ENCODE results near the gene RNASEH1. TPM values are rescaled to one million over a fixed set of nuclear protein-coding genes. Genes with fewer than 3 reads are reported as not detected.

Gene RNASEH1
- total and polyA plus RNA-seq, 2 of the 13 experiments (the other 11 are each of a cell fraction or from before 2014, with no cell fraction given) = 14.5 to 57.4 TPM

DNA sequence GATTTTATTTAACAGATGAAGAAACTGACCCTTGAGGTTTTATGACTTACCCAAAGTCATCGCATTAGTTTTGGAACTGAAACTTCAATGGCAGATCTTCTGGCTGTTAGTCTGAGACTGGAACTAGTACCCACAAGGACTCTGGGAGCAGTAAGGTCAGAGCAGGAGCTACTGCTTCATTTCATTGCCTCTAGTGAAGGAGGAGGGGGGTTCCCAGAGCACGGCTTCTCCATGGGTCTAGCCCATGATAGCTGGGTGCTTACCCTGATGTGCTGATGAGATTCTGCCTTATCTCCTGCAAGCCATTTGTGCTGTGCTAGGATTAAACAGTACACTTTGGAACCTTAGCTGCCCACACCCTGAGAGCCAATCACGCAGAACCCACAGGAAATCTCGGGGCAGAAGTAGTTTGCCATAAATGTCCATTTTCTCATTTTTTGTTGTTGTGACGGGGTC lies 5.4 kb upstream of the RNASEH1 start:
- no peak overlapping the region for H2AFZ ChIP-seq (ENCODE audit: low read length)
- no peak overlapping the region for H3K9ac ChIP-seq (ENCODE audit: insufficient read depth, low read depth, low read length)
- TF ChIP-seq HMG20B (CRISPR knock-in tag; conservative IDR thresholded peaks at IDR 0.05) (no peak), KDM1A (CRISPR knock-in tag; IDR thresholded peaks at IDR 0.05) (no peak)
- TF ChIP-seq, protein P1, sequence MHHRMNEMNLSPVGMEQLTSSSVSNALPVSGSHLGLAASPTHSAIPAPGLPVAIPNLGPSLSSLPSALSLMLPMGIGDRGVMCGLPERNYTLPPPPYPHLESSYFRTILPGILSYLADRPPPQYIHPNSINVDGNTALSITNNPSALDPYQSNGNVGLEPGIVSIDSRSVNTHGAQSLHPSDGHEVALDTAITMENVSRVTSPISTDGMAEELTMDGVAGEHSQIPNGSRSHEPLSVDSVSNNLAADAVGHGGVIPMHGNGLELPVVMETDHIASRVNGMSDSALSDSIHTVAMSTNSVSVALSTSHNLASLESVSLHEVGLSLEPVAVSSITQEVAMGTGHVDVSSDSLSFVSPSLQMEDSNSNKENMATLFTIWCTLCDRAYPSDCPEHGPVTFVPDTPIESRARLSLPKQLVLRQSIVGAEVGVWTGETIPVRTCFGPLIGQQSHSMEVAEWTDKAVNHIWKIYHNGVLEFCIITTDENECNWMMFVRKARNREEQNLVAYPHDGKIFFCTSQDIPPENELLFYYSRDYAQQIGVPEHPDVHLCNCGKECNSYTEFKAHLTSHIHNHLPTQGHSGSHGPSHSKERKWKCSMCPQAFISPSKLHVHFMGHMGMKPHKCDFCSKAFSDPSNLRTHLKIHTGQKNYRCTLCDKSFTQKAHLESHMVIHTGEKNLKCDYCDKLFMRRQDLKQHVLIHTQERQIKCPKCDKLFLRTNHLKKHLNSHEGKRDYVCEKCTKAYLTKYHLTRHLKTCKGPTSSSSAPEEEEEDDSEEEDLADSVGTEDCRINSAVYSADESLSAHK (CRISPR knock-in tag; IDR thresholded peaks at IDR 0.05; ENCODE audit: borderline replicate concordance) = no peak
- peaks cover 5% of the 10 kb centered on the region for H3K79me2 ChIP-seq (ENCODE audit: insufficient read depth, low read length)
- no TSS peak for BruUV-seq (replicated peaks)
- ChIA-PET POLR2A (interaction anchor here (0.8 to 1.0 kb wide), 2 partner anchors 12 to 27 kb away, joined by 3 read pairs; no protein-coding TSS in a partner anchor), CTCF (ENCODE audit: low intra/inter-chr PET ratio, low total read pairs) (no interaction called here)
- H3K4me1 ChIP-seq (ENCODE audit: insufficient read depth, low read length) = peaks cover 15% of the 10 kb centered on the region
- H3K36me3 ChIP-seq (replicated peaks in 1 of 2; ENCODE audit: control insufficient read depth in 1 of 2, insufficient read depth in 2 of 2, low read length in 2 of 2) = no peaks in the 10 kb centered on the region; a peak in 1 of 5 replicates
- ATAC-seq = no peak
- in situ Hi-C loops (cut with HindIII; ENCODE audit: extremely low pct_ligation_motif_present, low pct_unique_long_range_greater_than_20kb) = no loop called here
- no peaks in the 10 kb centered on the region for H3K27me3 ChIP-seq (ENCODE audit: control insufficient read depth in 1 of 2, insufficient read depth in 2 of 2, low read length in 2 of 2)
- WGBS (ENCODE audit: low lambda C conversion rate) = 94% methylated on average over 5 of the region's 5 CpGs
- H3K9me3 ChIP-seq (ENCODE audit: low read length) = no peaks in the 10 kb centered on the region
- intact Hi-C loops (cut with micrococcal nuclease; ENCODE audit: unreplicated experiment) = no loop called here
- no peak for DNase-seq (ENCODE audit: low spot score)
- H4K20me1 ChIP-seq (ENCODE audit: insufficient read depth, low read length) = no peaks in the 10 kb centered on the region
- no peak overlapping the region for H3K4me2 ChIP-seq (ENCODE audit: low read depth, low read length)
- H3K4me3 ChIP-seq (replicated peaks in 1 of 3; ENCODE audit: insufficient read depth in 1 of 3, low read depth in 2 of 3, low read length in 3 of 3) = no peak overlapping the region
- FAIRE-seq = no peak
- no peak overlapping the region for H3K27ac ChIP-seq (ENCODE audit: extremely low read length, insufficient read depth, low read length)

DNA sequence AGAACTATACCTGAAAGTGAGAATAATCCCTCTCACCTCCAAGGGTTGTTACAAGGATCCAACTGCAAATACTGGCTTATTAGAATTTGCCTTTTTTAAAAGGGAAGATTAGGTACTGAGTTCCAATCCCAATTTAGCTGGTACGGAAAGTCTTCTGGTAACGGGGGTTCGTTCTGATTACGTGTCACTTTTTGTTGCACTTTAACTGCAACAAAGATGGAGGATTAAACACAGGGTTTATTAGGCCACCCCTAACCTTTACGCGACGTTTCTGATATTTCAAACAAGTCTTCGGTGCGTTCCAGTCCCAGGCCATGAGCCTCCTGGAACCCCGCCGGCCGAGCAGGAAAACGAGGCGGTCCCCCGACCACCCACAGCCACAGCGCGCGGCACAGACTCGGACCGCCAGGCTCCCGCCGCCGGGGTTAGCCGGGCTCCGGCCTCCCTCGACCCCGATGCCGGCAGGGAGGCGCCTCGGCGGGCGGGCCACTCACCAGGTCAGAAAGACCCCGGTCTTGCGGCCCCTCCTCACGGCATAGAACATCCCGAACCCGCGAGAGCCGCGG lies 411 bp downstream of the RNASEH1 start:
- POLR2A ChIA-PET = interaction anchor here (0.7 to 3.9 kb wide), 35 partner anchors 8 to 180 kb away, joined by 3 to 71 read pairs (median 6); partner anchors contain the start of genes ADI1, EIPR1, RPS7 and TRAPPC12
- Histone ChIP-seq H4K20me1 (ENCODE audit: insufficient read depth, low read length) (no peaks in the 10 kb centered on the region), H3K4me3 (replicated peaks in 1 of 3; ENCODE audit: insufficient read depth in 1 of 3, low read depth in 2 of 3, low read length in 3 of 3) (peak overlapping the region; percentile 85 to 92 (median 89)), H3K4me1 (ENCODE audit: insufficient read depth, low read length) (peaks cover 25% of the 10 kb centered on the region), H3K27me3 (ENCODE audit: control insufficient read depth in 1 of 2, insufficient read depth in 2 of 2, low read length in 2 of 2) (no peaks in the 10 kb centered on the region; a peak in 1 of 5 replicates), H3K79me2 (ENCODE audit: insufficient read depth, low read length) (peaks cover 37% of the 10 kb centered on the region), H3K36me3 (replicated peaks in 1 of 2; ENCODE audit: control insufficient read depth in 1 of 2, insufficient read depth in 2 of 2, low read length in 2 of 2) (peaks cover 13 to 36% of the 10 kb centered on the region in 2 experiments), H3K9ac (ENCODE audit: insufficient read depth, low read depth, low read length) (peak overlapping the region; percentile 98), H3K4me2 (ENCODE audit: low read depth, low read length) (peak overlapping the region; percentile 79), H3K9me3 (ENCODE audit: low read length) (no peaks in the 10 kb centered on the region), H2AFZ (ENCODE audit: low read length) (no peak overlapping the region), H3K27ac (ENCODE audit: extremely low read length, insufficient read depth, low read length) (peak overlapping the region; percentile 93)
- no peak for DNase-seq (ENCODE audit: low spot score)
- ATAC-seq = peak; percentile 49
- under 1% methylated on average over 22 of the region's 40 CpGs for WGBS (ENCODE audit: low lambda C conversion rate)
- in situ Hi-C loops (cut with HindIII; ENCODE audit: extremely low pct_ligation_motif_present, low pct_unique_long_range_greater_than_20kb) = no loop called here
- FAIRE-seq = no peak
- BruUV-seq (replicated peaks) = TSS peak; percentile 78
- CTCF ChIA-PET (ENCODE audit: low intra/inter-chr PET ratio, low total read pairs) = no interaction called here
- intact Hi-C loops (cut with micrococcal nuclease; ENCODE audit: unreplicated experiment) = loop anchor here (1.0 to 5.0 kb wide), 4 partner anchors 18 to 95 kb away; partner anchors contain the start of genes ADI1 and RPS7
- TF ChIP-seq CREM (IDR thresholded peaks at IDR 0.05) (no peak), CREM (CRISPR knock-in tag; IDR thresholded peaks at IDR 0.05) (no peak), THAP11 (CRISPR knock-in tag; IDR thresholded peaks at IDR 0.05) (no peak), EZH2 (conservative IDR thresholded peaks at IDR 0.05; ENCODE audit: low read depth, low read length) (no peak), TBX3 (IDR thresholded peaks at IDR 0.05; ENCODE audit: borderline replicate concordance) (peak; percentile 8; the same call in 1 of the 2 replicates)
- TF ChIP-seq, protein P2, sequence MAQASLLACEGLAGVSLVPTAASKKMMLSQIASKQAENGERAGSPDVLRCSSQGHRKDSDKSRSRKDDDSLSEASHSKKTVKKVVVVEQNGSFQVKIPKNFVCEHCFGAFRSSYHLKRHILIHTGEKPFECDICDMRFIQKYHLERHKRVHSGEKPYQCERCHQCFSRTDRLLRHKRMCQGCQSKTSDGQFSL (CRISPR knock-in tag; IDR thresholded peaks at IDR 0.05) = no peak
- TF ChIP-seq, protein P3, sequence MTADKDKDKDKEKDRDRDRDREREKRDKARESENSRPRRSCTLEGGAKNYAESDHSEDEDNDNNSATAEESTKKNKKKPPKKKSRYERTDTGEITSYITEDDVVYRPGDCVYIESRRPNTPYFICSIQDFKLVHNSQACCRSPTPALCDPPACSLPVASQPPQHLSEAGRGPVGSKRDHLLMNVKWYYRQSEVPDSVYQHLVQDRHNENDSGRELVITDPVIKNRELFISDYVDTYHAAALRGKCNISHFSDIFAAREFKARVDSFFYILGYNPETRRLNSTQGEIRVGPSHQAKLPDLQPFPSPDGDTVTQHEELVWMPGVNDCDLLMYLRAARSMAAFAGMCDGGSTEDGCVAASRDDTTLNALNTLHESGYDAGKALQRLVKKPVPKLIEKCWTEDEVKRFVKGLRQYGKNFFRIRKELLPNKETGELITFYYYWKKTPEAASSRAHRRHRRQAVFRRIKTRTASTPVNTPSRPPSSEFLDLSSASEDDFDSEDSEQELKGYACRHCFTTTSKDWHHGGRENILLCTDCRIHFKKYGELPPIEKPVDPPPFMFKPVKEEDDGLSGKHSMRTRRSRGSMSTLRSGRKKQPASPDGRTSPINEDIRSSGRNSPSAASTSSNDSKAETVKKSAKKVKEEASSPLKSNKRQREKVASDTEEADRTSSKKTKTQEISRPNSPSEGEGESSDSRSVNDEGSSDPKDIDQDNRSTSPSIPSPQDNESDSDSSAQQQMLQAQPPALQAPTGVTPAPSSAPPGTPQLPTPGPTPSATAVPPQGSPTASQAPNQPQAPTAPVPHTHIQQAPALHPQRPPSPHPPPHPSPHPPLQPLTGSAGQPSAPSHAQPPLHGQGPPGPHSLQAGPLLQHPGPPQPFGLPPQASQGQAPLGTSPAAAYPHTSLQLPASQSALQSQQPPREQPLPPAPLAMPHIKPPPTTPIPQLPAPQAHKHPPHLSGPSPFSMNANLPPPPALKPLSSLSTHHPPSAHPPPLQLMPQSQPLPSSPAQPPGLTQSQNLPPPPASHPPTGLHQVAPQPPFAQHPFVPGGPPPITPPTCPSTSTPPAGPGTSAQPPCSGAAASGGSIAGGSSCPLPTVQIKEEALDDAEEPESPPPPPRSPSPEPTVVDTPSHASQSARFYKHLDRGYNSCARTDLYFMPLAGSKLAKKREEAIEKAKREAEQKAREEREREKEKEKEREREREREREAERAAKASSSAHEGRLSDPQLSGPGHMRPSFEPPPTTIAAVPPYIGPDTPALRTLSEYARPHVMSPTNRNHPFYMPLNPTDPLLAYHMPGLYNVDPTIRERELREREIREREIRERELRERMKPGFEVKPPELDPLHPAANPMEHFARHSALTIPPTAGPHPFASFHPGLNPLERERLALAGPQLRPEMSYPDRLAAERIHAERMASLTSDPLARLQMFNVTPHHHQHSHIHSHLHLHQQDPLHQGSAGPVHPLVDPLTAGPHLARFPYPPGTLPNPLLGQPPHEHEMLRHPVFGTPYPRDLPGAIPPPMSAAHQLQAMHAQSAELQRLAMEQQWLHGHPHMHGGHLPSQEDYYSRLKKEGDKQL (CRISPR knock-in tag; IDR thresholded peaks at IDR 0.05; ENCODE audit: low read depth) = no peak

Measured in HepG2 (cell line).